ENCODE measurements around the gene NEK10. TPM values are rescaled to one million over a fixed set of nuclear protein-coding genes. Genes with fewer than 3 reads are reported as not detected.

NEK10 gene
- total and polyA plus RNA-seq, 2 donors (not counting 3 experiments of a cell fraction or from before 2014, with no cell fraction given), result 0.32 to 5.0 TPM

DNA sequence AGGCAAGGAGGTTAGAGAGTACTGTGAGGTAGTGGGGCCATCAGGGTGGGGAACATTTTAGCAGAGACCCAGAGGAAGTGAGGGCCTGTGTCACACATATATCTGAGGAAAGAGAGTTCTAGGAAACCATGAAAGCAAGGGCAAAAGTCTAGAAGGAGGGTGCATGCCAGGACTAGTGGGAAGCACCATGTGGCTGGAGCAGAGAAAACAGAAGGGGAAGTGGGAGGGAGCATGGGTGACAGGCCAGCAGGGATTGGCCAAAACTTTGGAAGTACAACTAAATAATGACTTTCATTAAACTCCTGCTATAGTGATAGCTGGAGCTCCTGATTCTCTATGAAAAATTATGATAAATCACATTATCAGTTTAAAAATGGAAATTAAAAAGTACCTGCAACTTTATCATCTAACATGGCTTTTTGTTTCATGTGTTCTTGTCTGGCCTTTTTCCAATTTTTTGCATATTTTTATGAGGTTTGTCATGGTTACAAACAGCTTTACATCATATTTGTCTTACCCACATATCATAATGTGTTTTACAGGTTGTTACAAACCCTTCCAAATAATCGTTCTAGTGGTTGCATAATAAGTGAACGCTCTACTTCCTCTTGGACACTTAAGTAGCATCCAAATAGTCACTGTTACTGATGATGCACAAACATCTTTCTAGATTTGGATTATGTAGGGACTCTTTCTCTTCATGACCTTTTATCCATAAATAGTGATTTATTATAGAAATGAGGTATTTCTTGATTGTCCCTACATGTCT is 168.3 kb downstream of the NEK10 start:
- Histone ChIP-seq H4K20me1 (replicated peaks; ENCODE audit: control insufficient read depth, extremely low read depth, insufficient read depth, low read length) (no peaks in the 10 kb centered on the region), H3K4me2 (ENCODE audit: insufficient read depth, low read length) (no peak overlapping the region), H3K36me3 (ENCODE audit: control insufficient read depth in 2 of 2, extremely low read depth in 1 of 2, insufficient read depth in 2 of 2, low read length in 2 of 2) (no peaks in the 10 kb centered on the region), H2AFZ (ENCODE audit: low read depth, low read length) (no peak overlapping the region), H3K27ac (ENCODE audit: insufficient read depth, low read depth, low read length) (no peak overlapping the region), H3K79me2 (ENCODE audit: control insufficient read depth, insufficient read depth, low read length) (no peaks in the 10 kb centered on the region), H3K4me3 (replicated peaks in 1 of 3; ENCODE audit: insufficient read depth in 1 of 3, low read depth in 1 of 3, low read length in 3 of 3) (no peak overlapping the region), H3K4me1 (ENCODE audit: control insufficient read depth, extremely low read depth, insufficient read depth, low read length) (no peaks in the 10 kb centered on the region), H3K9me3 (replicated peaks; ENCODE audit: control insufficient read depth, insufficient read depth, low read length) (no peaks in the 10 kb centered on the region), H3K9ac (replicated peaks; ENCODE audit: extremely low read depth, insufficient read depth, low read length) (no peak overlapping the region), H3K27me3 (ENCODE audit: control insufficient read depth in 2 of 2, insufficient read depth in 2 of 2, low read length in 2 of 2) (no peaks in the 10 kb centered on the region), H3K9me1 (replicated peaks; ENCODE audit: control insufficient read depth, extremely low read depth, insufficient read depth, low read length) (no peaks in the 10 kb centered on the region)
- DNase-seq (ENCODE audit: low read depth, low spot score) (no peak), FAIRE-seq (no peak)
- dilution Hi-C loops (cut with MboI; ENCODE audit: extremely low pct_ligation_motif_present, low sequenced_read_pairs) (no loop called here), intact Hi-C loops (cut with micrococcal nuclease) (no loop called here)
- no peak for TF ChIP-seq MYC (IDR thresholded peaks at IDR 0.05; ENCODE audit: low read depth, low read length)
- no peak for TF ChIP-seq GATA2 (IDR thresholded peaks at IDR 0.05; ENCODE audit: insufficient read depth, insufficient read length, low read depth, low read length)
- TF ChIP-seq FOS (IDR thresholded peaks at IDR 0.05; ENCODE audit: borderline replicate concordance, insufficient read depth, low read length), result no peak
- no peak for TF ChIP-seq POLR2A (IDR thresholded peaks at IDR 0.05; ENCODE audit: low read depth, low read length)
- TF ChIP-seq MAX (IDR thresholded peaks at IDR 0.05; ENCODE audit: insufficient read depth, insufficient read length), result no peak
- no peak for TF ChIP-seq EZH2 (IDR thresholded peaks at IDR 0.05; ENCODE audit: borderline replicate concordance, low read depth, low read length, severe bottlenecking)
- TF ChIP-seq JUN (IDR thresholded peaks at IDR 0.05; ENCODE audit: borderline replicate concordance, insufficient read depth, insufficient read length, low read depth), result no peak
- no peak for TF ChIP-seq POLR2AphosphoS5 (IDR thresholded peaks at IDR 0.05; ENCODE audit: insufficient read depth, low read depth, low read length)
- TF ChIP-seq CTCF (IDR thresholded peaks at IDR 0.05; ENCODE audit: extremely low read depth in 1 of 2, insufficient read depth in 1 of 2, low read depth in 1 of 2, low read length in 2 of 2), result no peak
- ChIA-PET CTCF (interaction anchor here (0.7 kb wide), 1 partner anchor 9 kb away, joined by 3 read pairs; no protein-coding TSS in a partner anchor), POLR2A (no interaction called here)
- BruUV-seq (replicated peaks), result no TSS peak
